Mesendoderm (in vitro differentiated cells): Measurements from ENCODE around the gene YWHAE.

Source experiments
- DNase-seq: peaks from one replicate; pipeline ENCODE4 v3.0.0; 2013
- H2AK5ac ChIP-seq: 2 replicates; pipeline ENCODE4 v1.6.1; 2013; ENCODE audit warnings: low read length, inconsistent platforms
- H2BK120ac ChIP-seq: 2 replicates; pipeline ENCODE4 v1.6.1; 2013; ENCODE audit warnings: low read depth, mild to moderate bottlenecking, low read length, moderate library complexity, mixed read lengths
- H2BK15ac ChIP-seq: replicated peaks from 2 replicates; pipeline ENCODE4 v1.6.1; 2013; ENCODE audit warnings: low read depth, mild to moderate bottlenecking, moderate library complexity
- H2BK5ac ChIP-seq: 2 replicates; pipeline ENCODE4 v1.6.1; 2013; ENCODE audit warnings: low read length, inconsistent platforms
- H3K18ac ChIP-seq: 2 replicates; pipeline ENCODE4 v1.6.1; 2013; ENCODE audit warnings: mild to moderate bottlenecking, low read length, mixed read lengths
- H3K23ac ChIP-seq: one replicate; pipeline ENCODE4 v1.6.1; 2013; ENCODE audit warnings: low read length
- H3K27ac ChIP-seq: 2 replicates; pipeline ENCODE4 v1.5.1; 2013; ENCODE audit warnings: low read depth, mild to moderate bottlenecking, inconsistent platforms, low read length, moderate library complexity
- H3K27me3 ChIP-seq: 2 replicates; pipeline ENCODE4 v1.6.1; 2013; ENCODE audit warnings: low read length, control low read depth, mild to moderate bottlenecking, inconsistent platforms; ENCODE audit not compliant: insufficient read depth, poor library complexity
- H3K36me3 ChIP-seq: 2 replicates; pipeline ENCODE4 v1.6.1; 2013; ENCODE audit warnings: low read length, inconsistent platforms; ENCODE audit not compliant: control insufficient read depth, insufficient read depth
- H3K4ac ChIP-seq: one replicate; pipeline ENCODE4 v1.6.1; 2013; ENCODE audit warnings: low read depth, mild to moderate bottlenecking, low read length, moderate library complexity
- H3K4me1 ChIP-seq: 2 replicates; pipeline ENCODE4 v1.6.1; 2013; ENCODE audit warnings: low read depth, low read length, inconsistent platforms; ENCODE audit not compliant: control insufficient read depth
- H3K4me2 ChIP-seq: 2 replicates; pipeline ENCODE4 v1.6.1; 2013; ENCODE audit warnings: low read length
- H3K4me3 ChIP-seq: 2 replicates; pipeline ENCODE4 v1.5.1; 2013; ENCODE audit warnings: mild to moderate bottlenecking, low read length
- H3K56ac ChIP-seq: one replicate; pipeline ENCODE4 v1.6.1; 2013; ENCODE audit warnings: low read length
- H3K79me1 ChIP-seq: 2 replicates; pipeline ENCODE4 v1.6.1; 2013; ENCODE audit warnings: low read length, inconsistent platforms
- H3K79me2 ChIP-seq: 2 replicates; pipeline ENCODE4 v1.6.1; 2013; ENCODE audit warnings: mild to moderate bottlenecking, low read length; ENCODE audit not compliant: control insufficient read depth, insufficient read depth
- H3K9ac ChIP-seq: 2 replicates; pipeline ENCODE4 v1.6.1; 2013; ENCODE audit warnings: low read length, inconsistent platforms
- H4K5ac ChIP-seq: one replicate; pipeline ENCODE4 v1.6.1; 2013; ENCODE audit warnings: low read length
- H4K8ac ChIP-seq: one replicate; pipeline ENCODE4 v1.6.1; 2013; ENCODE audit warnings: low read depth, mild to moderate bottlenecking, control low read depth, low read length, moderate library complexity
- WGBS: extraction: QIAGEN DNeasy Blood & Tissue Kit; methylation state at CpG from one replicate; pipeline ENCODE4 v1.1.7; 2013; ENCODE audit warnings: low lambda C conversion rate, missing lambda C conversion rate; ENCODE audit not compliant: insufficient coverage; ENCODE audit errors: extremely low coverage; 5-methylcytosine and 5-hydroxymethylcytosine counted together

The YWHAE gene

DNA sequence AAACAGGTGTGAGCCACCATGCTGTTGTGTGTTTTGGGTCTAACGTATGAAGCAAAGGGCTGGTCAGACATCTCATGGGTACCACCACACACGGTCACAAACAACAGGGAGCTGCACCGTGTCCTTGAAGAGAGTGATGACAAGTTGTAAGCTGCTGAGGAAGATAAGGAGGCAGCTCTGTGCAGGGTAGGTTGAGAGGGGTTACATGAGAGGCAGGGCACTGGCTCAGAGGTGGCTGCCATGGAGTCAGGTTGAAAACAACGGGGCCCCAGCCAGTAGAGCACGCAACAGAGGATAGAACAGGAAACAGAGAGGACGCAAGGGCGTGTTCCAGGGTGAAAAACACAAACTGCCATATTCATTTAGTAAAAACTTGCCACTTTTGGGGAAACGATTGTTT, 68.3 kb downstream of the YWHAE start:
- no peaks in the 10 kb centered on the region for H3K27me3 ChIP-seq
- no peak overlapping the region for H3K56ac ChIP-seq
- no peaks in the 10 kb centered on the region for H3K79me2 ChIP-seq
- H3K23ac ChIP-seq = no peak overlapping the region
- H3K4me3 ChIP-seq = no peak overlapping the region
- H3K27ac ChIP-seq = no peak overlapping the region
- no peak overlapping the region for H2AK5ac ChIP-seq
- DNase-seq = no peak
- H3K79me1 ChIP-seq = no peaks in the 10 kb centered on the region
- H2BK5ac ChIP-seq = no peak overlapping the region
- no peak overlapping the region for H3K18ac ChIP-seq
- no peak overlapping the region for H4K5ac ChIP-seq
- H4K8ac ChIP-seq = no peak overlapping the region
- H2BK120ac ChIP-seq = no peak overlapping the region
- no CpG with 5 or more reads among the region's 8 CpGs for WGBS
- H3K4me1 ChIP-seq = no peaks in the 10 kb centered on the region
- H2BK15ac ChIP-seq = no peak overlapping the region
- no peak overlapping the region for H3K4ac ChIP-seq
- H3K9ac ChIP-seq = no peak overlapping the region
- no peaks in the 10 kb centered on the region for H3K36me3 ChIP-seq
- H3K4me2 ChIP-seq = no peak overlapping the region

- no peak overlapping the region for H2BK15ac ChIP-seq
- H3K27ac ChIP-seq = no peak overlapping the region
- no peak overlapping the region for H2BK5ac ChIP-seq
- no peaks in the 10 kb centered on the region for H3K36me3 ChIP-seq
- H3K79me2 ChIP-seq = no peaks in the 10 kb centered on the region
- no peaks in the 10 kb centered on the region for H3K79me1 ChIP-seq
- no peak overlapping the region for H3K4ac ChIP-seq
- no peaks in the 10 kb centered on the region for H3K4me1 ChIP-seq
- no peak overlapping the region for H3K4me3 ChIP-seq
- H3K27me3 ChIP-seq = no peaks in the 10 kb centered on the region
- no peak overlapping the region for H3K56ac ChIP-seq
- no CpG with 5 or more reads among the region's 12 CpGs for WGBS
- no peak overlapping the region for H3K23ac ChIP-seq
- H4K5ac ChIP-seq = no peak overlapping the region
- no peak overlapping the region for H2BK120ac ChIP-seq
- H3K4me2 ChIP-seq = no peak overlapping the region
- H4K8ac ChIP-seq = no peak overlapping the region
- H3K18ac ChIP-seq = no peak overlapping the region
- no peak for DNase-seq
- H2AK5ac ChIP-seq = no peak overlapping the region
- no peak overlapping the region for H3K9ac ChIP-seq
Observed at GRCh38 chr17:1329745-1330343, 70.2 kb downstream of the YWHAE start.

- no peak overlapping the region for H2BK5ac ChIP-seq
- no peak overlapping the region for H3K4me3 ChIP-seq
- no peak overlapping the region for H3K4ac ChIP-seq
- no peak overlapping the region for H2AK5ac ChIP-seq
- no peak overlapping the region for H2BK120ac ChIP-seq
- no CpG with 5 or more reads among the region's 7 CpGs for WGBS
- no peak overlapping the region for H3K9ac ChIP-seq
- no peak overlapping the region for H3K56ac ChIP-seq
- no peak overlapping the region for H3K23ac ChIP-seq
- H4K5ac ChIP-seq = no peak overlapping the region
- H3K4me2 ChIP-seq = no peak overlapping the region
- H3K27me3 ChIP-seq = no peaks in the 10 kb centered on the region
- H3K79me1 ChIP-seq = no peaks in the 10 kb centered on the region
- no peak overlapping the region for H3K18ac ChIP-seq
- no peak overlapping the region for H2BK15ac ChIP-seq
- H4K8ac ChIP-seq = no peak overlapping the region
- H3K79me2 ChIP-seq = no peaks in the 10 kb centered on the region
- no peaks in the 10 kb centered on the region for H3K4me1 ChIP-seq
- no peak overlapping the region for H3K27ac ChIP-seq
- no peaks in the 10 kb centered on the region for H3K36me3 ChIP-seq
- no peak for DNase-seq
Observed at GRCh38 chr17:1328437-1328836, 71.6 kb downstream of the YWHAE start.

GRCh38 chr17:1325766-1326165, 74.3 kb downstream of the YWHAE start:
- Histone ChIP-seq H3K27me3 (no peaks in the 10 kb centered on the region), H3K4me2 (no peak overlapping the region), H2BK120ac (no peak overlapping the region), H3K56ac (no peak overlapping the region), H3K79me1 (no peaks in the 10 kb centered on the region), H3K4me3 (no peak overlapping the region), H3K27ac (no peak overlapping the region), H4K8ac (no peak overlapping the region), H3K36me3 (no peaks in the 10 kb centered on the region), H3K4ac (no peak overlapping the region), H2BK15ac (no peak overlapping the region), H3K18ac (no peak overlapping the region), H2AK5ac (no peak overlapping the region), H2BK5ac (no peak overlapping the region), H3K23ac (no peak overlapping the region), H3K9ac (no peak overlapping the region), H4K5ac (no peak overlapping the region), H3K4me1 (no peaks in the 10 kb centered on the region), H3K79me2 (no peaks in the 10 kb centered on the region)
- no peak for DNase-seq
- WGBS = no CpG with 5 or more reads among the region's 12 CpGs

DNA sequence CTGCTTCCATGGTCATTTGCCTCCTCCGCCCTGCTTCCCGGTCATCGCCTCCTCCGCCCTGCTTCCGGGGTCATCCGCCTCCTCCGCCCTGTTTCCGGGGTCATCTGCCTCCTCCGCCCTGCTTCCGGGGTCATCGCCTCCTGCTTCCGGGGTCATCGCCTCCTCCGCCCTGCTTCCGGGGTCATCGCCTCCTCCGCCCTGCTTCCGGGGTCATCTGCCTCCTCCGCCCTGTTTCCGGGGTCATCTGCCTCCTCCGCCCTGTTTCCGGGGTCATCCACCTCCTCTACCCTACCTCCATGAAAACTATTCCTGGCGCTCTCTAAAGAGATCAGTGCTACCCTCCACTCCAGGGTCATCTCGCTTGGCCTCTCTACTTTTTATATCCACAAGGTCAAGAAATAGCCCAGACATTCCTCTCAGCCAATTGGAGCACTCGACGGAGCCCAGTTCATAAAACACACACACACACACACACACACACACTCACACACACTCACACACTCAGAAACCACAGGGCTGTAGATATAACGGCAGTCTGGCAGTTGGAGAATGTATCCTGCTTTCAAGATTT, 75.7 kb downstream of the YWHAE start:
- H3K9ac ChIP-seq = no peak overlapping the region
- no peak overlapping the region for H2AK5ac ChIP-seq
- no peaks in the 10 kb centered on the region for H3K79me2 ChIP-seq
- H3K4me3 ChIP-seq = no peak overlapping the region
- H3K79me1 ChIP-seq = no peaks in the 10 kb centered on the region
- no CpG with 5 or more reads among the region's 27 CpGs for WGBS
- no peak overlapping the region for H4K5ac ChIP-seq
- no peak overlapping the region for H3K23ac ChIP-seq
- H4K8ac ChIP-seq = no peak overlapping the region
- H2BK5ac ChIP-seq = no peak overlapping the region
- H2BK120ac ChIP-seq = no peak overlapping the region
- no peaks in the 10 kb centered on the region for H3K36me3 ChIP-seq
- no peaks in the 10 kb centered on the region for H3K4me1 ChIP-seq
- no peak for DNase-seq
- no peak overlapping the region for H3K4me2 ChIP-seq
- H3K4ac ChIP-seq = no peak overlapping the region
- H3K27ac ChIP-seq = no peak overlapping the region
- no peaks in the 10 kb centered on the region for H3K27me3 ChIP-seq
- H3K18ac ChIP-seq = no peak overlapping the region
- H3K56ac ChIP-seq = no peak overlapping the region
- H2BK15ac ChIP-seq = no peak overlapping the region

GRCh38 chr17:1323336-1323735, 76.7 kb downstream of the YWHAE start:
- no peak overlapping the region for H2BK120ac ChIP-seq
- no peak overlapping the region for H3K27ac ChIP-seq
- no peak overlapping the region for H4K5ac ChIP-seq
- H3K79me1 ChIP-seq = no peaks in the 10 kb centered on the region
- H3K4me2 ChIP-seq = no peak overlapping the region
- H2AK5ac ChIP-seq = no peak overlapping the region
- H3K79me2 ChIP-seq = no peaks in the 10 kb centered on the region
- H3K4ac ChIP-seq = no peak overlapping the region
- H2BK15ac ChIP-seq = no peak overlapping the region
- H3K18ac ChIP-seq = no peak overlapping the region
- H3K9ac ChIP-seq = no peak overlapping the region
- no peak overlapping the region for H4K8ac ChIP-seq
- H2BK5ac ChIP-seq = no peak overlapping the region
- no peaks in the 10 kb centered on the region for H3K36me3 ChIP-seq
- H3K4me3 ChIP-seq = no peak overlapping the region
- no peaks in the 10 kb centered on the region for H3K27me3 ChIP-seq
- DNase-seq = peak; percentile 46
- H3K4me1 ChIP-seq = no peaks in the 10 kb centered on the region
- no CpG with 5 or more reads among the region's 19 CpGs for WGBS
- no peak overlapping the region for H3K23ac ChIP-seq
- no peak overlapping the region for H3K56ac ChIP-seq
